ENCODE measurements around the gene CASP1. TPM values are rescaled to one million over a fixed set of nuclear protein-coding genes. Genes with fewer than 3 reads are reported as not detected.
"Not testable (repeated sequence)": the region's sequence is repeated elsewhere in the genome, so short reads cannot be mapped to it uniquely, and the experiment has no call there.

CASP1 gene
- total and polyA plus RNA-seq, 2 donors (not counting 3 experiments of a cell fraction or from before 2014, with no cell fraction given): 1.8 to 12.4 TPM

GRCh38 chr11:105078283-105078682 is 43.3 kb upstream of the CASP1 start:
- no peak for DNase-seq (ENCODE audit: low read depth, low spot score)
- no peak for TF ChIP-seq POLR2AphosphoS5 (IDR thresholded peaks at IDR 0.05; ENCODE audit: insufficient read depth, low read depth, low read length)
- TF ChIP-seq FOS (IDR thresholded peaks at IDR 0.05; ENCODE audit: borderline replicate concordance, insufficient read depth, low read length): no peak
- TF ChIP-seq MAX (IDR thresholded peaks at IDR 0.05; ENCODE audit: insufficient read depth, insufficient read length): no peak
- no peak for TF ChIP-seq CTCF (IDR thresholded peaks at IDR 0.05; ENCODE audit: extremely low read depth in 1 of 2, insufficient read depth in 1 of 2, low read depth in 1 of 2, low read length in 2 of 2)
- no peak for TF ChIP-seq JUN (IDR thresholded peaks at IDR 0.05; ENCODE audit: borderline replicate concordance, insufficient read depth, insufficient read length, low read depth)
- TF ChIP-seq GATA2 (IDR thresholded peaks at IDR 0.05; ENCODE audit: insufficient read depth, insufficient read length, low read depth, low read length): no peak
- TF ChIP-seq POLR2A (IDR thresholded peaks at IDR 0.05; ENCODE audit: low read depth, low read length): no peak
- TF ChIP-seq EZH2 (IDR thresholded peaks at IDR 0.05; ENCODE audit: borderline replicate concordance, low read depth, low read length, severe bottlenecking): no peak
- TF ChIP-seq MYC (IDR thresholded peaks at IDR 0.05; ENCODE audit: low read depth, low read length): no peak
- CTCF ChIA-PET: no interaction called here
- H3K9me3 ChIP-seq (replicated peaks; ENCODE audit: control insufficient read depth, insufficient read depth, low read length): no peaks in the 10 kb centered on the region
- H3K4me1 ChIP-seq (ENCODE audit: control insufficient read depth, extremely low read depth, insufficient read depth, low read length): peaks cover 17% of the 10 kb centered on the region
- POLR2A ChIA-PET: no interaction called here
- intact Hi-C loops (cut with micrococcal nuclease): no loop called here
- no peaks in the 10 kb centered on the region for H4K20me1 ChIP-seq (replicated peaks; ENCODE audit: control insufficient read depth, extremely low read depth, insufficient read depth, low read length)
- no peak overlapping the region for H3K27ac ChIP-seq (ENCODE audit: insufficient read depth, low read depth, low read length)
- H3K4me2 ChIP-seq (ENCODE audit: insufficient read depth, low read length): no peak overlapping the region
- no peak for FAIRE-seq
- BruUV-seq (replicated peaks): no TSS peak
- no peaks in the 10 kb centered on the region for H3K79me2 ChIP-seq (ENCODE audit: control insufficient read depth, insufficient read depth, low read length)
- no peaks in the 10 kb centered on the region for H3K27me3 ChIP-seq (ENCODE audit: control insufficient read depth in 2 of 2, insufficient read depth in 2 of 2, low read length in 2 of 2)
- H3K36me3 ChIP-seq (ENCODE audit: control insufficient read depth in 2 of 2, extremely low read depth in 1 of 2, insufficient read depth in 2 of 2, low read length in 2 of 2): no peaks in the 10 kb centered on the region
- no peak overlapping the region for H3K9ac ChIP-seq (replicated peaks; ENCODE audit: extremely low read depth, insufficient read depth, low read length)
- no peaks in the 10 kb centered on the region for H3K9me1 ChIP-seq (replicated peaks; ENCODE audit: control insufficient read depth, extremely low read depth, insufficient read depth, low read length)
- no peak overlapping the region for H2AFZ ChIP-seq (ENCODE audit: low read depth, low read length)
- dilution Hi-C loops (cut with MboI; ENCODE audit: extremely low pct_ligation_motif_present, low sequenced_read_pairs): no loop called here
- no peak overlapping the region for H3K4me3 ChIP-seq (replicated peaks in 1 of 3; ENCODE audit: insufficient read depth in 1 of 3, low read depth in 1 of 3, low read length in 3 of 3)

- H3K9ac ChIP-seq (replicated peaks; ENCODE audit: extremely low read depth, insufficient read depth, low read length); H3K79me2 ChIP-seq (ENCODE audit: control insufficient read depth, insufficient read depth, low read length); H3K27ac ChIP-seq (ENCODE audit: insufficient read depth, low read depth, low read length); H2AFZ ChIP-seq (ENCODE audit: low read depth, low read length); H3K27me3 ChIP-seq (ENCODE audit: control insufficient read depth in 2 of 2, insufficient read depth in 2 of 2, low read length in 2 of 2); H3K9me3 ChIP-seq (replicated peaks; ENCODE audit: control insufficient read depth, insufficient read depth, low read length); H3K36me3 ChIP-seq (ENCODE audit: control insufficient read depth in 2 of 2, extremely low read depth in 1 of 2, insufficient read depth in 2 of 2, low read length in 2 of 2); H3K4me2 ChIP-seq (ENCODE audit: insufficient read depth, low read length); FAIRE-seq; DNase-seq (ENCODE audit: low read depth, low spot score); H4K20me1 ChIP-seq (replicated peaks; ENCODE audit: control insufficient read depth, extremely low read depth, insufficient read depth, low read length); dilution Hi-C loops (cut with MboI; ENCODE audit: extremely low pct_ligation_motif_present, low sequenced_read_pairs); H3K4me3 ChIP-seq (replicated peaks in 1 of 3; ENCODE audit: insufficient read depth in 1 of 3, low read depth in 1 of 3, low read length in 3 of 3); POLR2A ChIA-PET; intact Hi-C loops (cut with micrococcal nuclease); CTCF ChIA-PET; BruUV-seq (replicated peaks); H3K9me1 ChIP-seq (replicated peaks; ENCODE audit: control insufficient read depth, extremely low read depth, insufficient read depth, low read length): not testable (repeated sequence)
- peaks cover 17% of the 10 kb centered on the region for H3K4me1 ChIP-seq (ENCODE audit: control insufficient read depth, extremely low read depth, insufficient read depth, low read length)
Measured at GRCh38 chr11:105077141-105077790, 42.3 kb upstream of the CASP1 start.

Measured in endothelial cell of umbilical vein (primary cell).